ENCODE data around the gene ZBED3. TPM values are rescaled to one million over a fixed set of nuclear protein-coding genes. Genes with fewer than 3 reads are reported as not detected.

The ZBED3 gene
- total RNA-seq, 1 donor from 2014 or later, result 6.0 TPM

GRCh38 chr5:77035950-77036349 is 51.1 kb downstream of the ZBED3 start:
- Mint-ChIP-seq H3K27me3 (ENCODE audit: low read depth, unreplicated experiment) (no peaks in the 10 kb centered on the region), H3K4me3 (ENCODE audit: unreplicated experiment) (no peak overlapping the region), H3K27ac (ENCODE audit: unreplicated experiment) (peak overlapping the region; percentile 2), H3K4me1 (ENCODE audit: low read depth, unreplicated experiment) (peaks cover 6% of the 10 kb centered on the region), H3K36me3 (ENCODE audit: low read depth, unreplicated experiment) (peaks cover 12% of the 10 kb centered on the region), H3K9me3 (ENCODE audit: unreplicated experiment) (no peaks in the 10 kb centered on the region)
- no peak overlapping the region for H3K9ac ChIP-seq (ENCODE audit: low read length)
- no peaks in the 10 kb centered on the region for H3K9me3 ChIP-seq (ENCODE audit: insufficient read depth, low read depth, low read length)
- peaks cover 13% of the 10 kb centered on the region for H3K36me3 ChIP-seq (ENCODE audit: insufficient read depth, low read length)
- H4K20me1 ChIP-seq (ENCODE audit: insufficient read depth, low read length), result peaks cover 6% of the 10 kb centered on the region
- no peak for DNase-seq (ENCODE audit: low read depth)
- H3K79me2 ChIP-seq (ENCODE audit: insufficient read depth, low read length), result peaks cover 19% of the 10 kb centered on the region
- no peak overlapping the region for H3K27ac ChIP-seq (ENCODE audit: low read depth, low read length)
- no peak overlapping the region for H3K4me2 ChIP-seq (ENCODE audit: low read length)
- TF ChIP-seq CTCF (IDR thresholded peaks at IDR 0.05; ENCODE audit: insufficient read depth, low read depth, low read length) (no peak), EZH2 (IDR thresholded peaks at IDR 0.05; ENCODE audit: insufficient read depth, low read length) (no peak)
- FAIRE-seq, result no peak
- H2AFZ ChIP-seq (ENCODE audit: low read depth, low read length), result no peak overlapping the region
- peaks cover 4% of the 10 kb centered on the region for H3K4me1 ChIP-seq (ENCODE audit: insufficient read depth, low read length)
- no peak overlapping the region for H3K4me3 ChIP-seq (ENCODE audit: insufficient read depth, low read depth, low read length)
- H3K27me3 ChIP-seq (ENCODE audit: insufficient read depth, low read length), result no peaks in the 10 kb centered on the region

GRCh38 chr5:77033338-77033737 is 53.7 kb downstream of the ZBED3 start:
- no peaks in the 10 kb centered on the region for H3K27me3 ChIP-seq (ENCODE audit: insufficient read depth, low read length)

More at GRCh38 chr5:77033338-77033737, 53.7 kb downstream of the ZBED3 start:
- Histone ChIP-seq H3K36me3 (ENCODE audit: insufficient read depth, low read length) (peaks cover 13% of the 10 kb centered on the region), H3K4me3 (ENCODE audit: insufficient read depth, low read depth, low read length) (no peak overlapping the region), H2AFZ (ENCODE audit: low read depth, low read length) (no peak overlapping the region), H3K4me2 (ENCODE audit: low read length) (no peak overlapping the region), H3K9me3 (ENCODE audit: insufficient read depth, low read depth, low read length) (peaks cover 7% of the 10 kb centered on the region), H3K27ac (ENCODE audit: low read depth, low read length) (no peak overlapping the region), H3K9ac (ENCODE audit: low read length) (no peak overlapping the region), H4K20me1 (ENCODE audit: insufficient read depth, low read length) (peaks cover 6% of the 10 kb centered on the region), H3K79me2 (ENCODE audit: insufficient read depth, low read length) (peaks cover 26% of the 10 kb centered on the region), H3K4me1 (ENCODE audit: insufficient read depth, low read length) (peaks cover 10% of the 10 kb centered on the region)
- peaks cover 2% of the 10 kb centered on the region for H3K36me3 Mint-ChIP-seq (ENCODE audit: low read depth, unreplicated experiment)
- FAIRE-seq, result no peak
- TF ChIP-seq EZH2 (IDR thresholded peaks at IDR 0.05; ENCODE audit: insufficient read depth, low read length) (no peak), CTCF (IDR thresholded peaks at IDR 0.05; ENCODE audit: insufficient read depth, low read depth, low read length) (no peak)
- DNase-seq (ENCODE audit: low read depth), result no peak
- H3K27me3 Mint-ChIP-seq (ENCODE audit: low read depth, unreplicated experiment), result no peaks in the 10 kb centered on the region
- no peak overlapping the region for H3K27ac Mint-ChIP-seq (ENCODE audit: unreplicated experiment)
- H3K4me3 Mint-ChIP-seq (ENCODE audit: unreplicated experiment), result no peak overlapping the region
- peaks cover 9% of the 10 kb centered on the region for H3K4me1 Mint-ChIP-seq (ENCODE audit: low read depth, unreplicated experiment)
- peaks cover 10% of the 10 kb centered on the region for H3K9me3 Mint-ChIP-seq (ENCODE audit: unreplicated experiment)
